ENCODE data around the gene C19orf33.

The C19orf33 gene

DNA sequence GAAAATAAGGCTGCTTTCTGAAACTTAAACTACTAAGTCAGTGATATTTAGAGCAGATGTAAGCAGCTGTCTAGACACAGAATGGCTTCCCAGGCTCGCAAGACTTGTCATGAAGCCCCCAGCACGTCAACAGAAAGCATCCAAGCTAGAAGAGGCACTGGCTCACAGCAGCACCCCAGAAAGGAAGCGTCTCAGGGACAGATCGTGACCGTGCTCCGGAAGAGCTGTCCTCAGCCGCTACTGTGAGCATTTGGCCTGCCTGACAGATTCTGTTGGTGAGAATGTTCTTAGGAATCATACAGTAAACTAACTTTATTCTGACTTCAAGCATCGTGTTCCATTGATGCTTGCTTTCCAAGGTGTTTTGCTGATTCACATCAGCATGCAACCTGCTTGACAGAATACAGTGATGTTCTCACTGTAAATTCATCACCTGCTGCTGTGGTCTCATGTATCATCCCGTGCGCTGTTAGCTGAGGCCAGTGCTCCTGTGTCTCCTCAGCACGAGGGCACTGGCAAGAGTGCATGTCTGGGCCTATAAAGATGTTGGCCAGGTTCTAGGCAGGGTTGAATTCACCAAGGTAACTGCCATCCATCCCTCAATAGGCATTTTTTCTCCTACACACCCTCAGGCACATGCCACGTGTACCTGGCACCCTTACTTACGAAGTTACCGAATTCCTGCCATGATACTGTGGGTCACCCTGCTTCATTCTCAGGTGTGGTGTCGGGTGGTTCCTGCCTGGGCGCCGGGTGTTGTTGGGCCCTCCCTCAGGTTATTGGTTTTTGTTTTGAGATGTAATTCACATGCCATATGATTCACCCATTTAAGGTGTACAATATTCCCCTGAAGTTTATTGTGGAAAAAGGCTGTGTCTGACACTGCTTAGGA, 23.8 kb upstream of the C19orf33 start:
- DNase-seq = no peak

DNA sequence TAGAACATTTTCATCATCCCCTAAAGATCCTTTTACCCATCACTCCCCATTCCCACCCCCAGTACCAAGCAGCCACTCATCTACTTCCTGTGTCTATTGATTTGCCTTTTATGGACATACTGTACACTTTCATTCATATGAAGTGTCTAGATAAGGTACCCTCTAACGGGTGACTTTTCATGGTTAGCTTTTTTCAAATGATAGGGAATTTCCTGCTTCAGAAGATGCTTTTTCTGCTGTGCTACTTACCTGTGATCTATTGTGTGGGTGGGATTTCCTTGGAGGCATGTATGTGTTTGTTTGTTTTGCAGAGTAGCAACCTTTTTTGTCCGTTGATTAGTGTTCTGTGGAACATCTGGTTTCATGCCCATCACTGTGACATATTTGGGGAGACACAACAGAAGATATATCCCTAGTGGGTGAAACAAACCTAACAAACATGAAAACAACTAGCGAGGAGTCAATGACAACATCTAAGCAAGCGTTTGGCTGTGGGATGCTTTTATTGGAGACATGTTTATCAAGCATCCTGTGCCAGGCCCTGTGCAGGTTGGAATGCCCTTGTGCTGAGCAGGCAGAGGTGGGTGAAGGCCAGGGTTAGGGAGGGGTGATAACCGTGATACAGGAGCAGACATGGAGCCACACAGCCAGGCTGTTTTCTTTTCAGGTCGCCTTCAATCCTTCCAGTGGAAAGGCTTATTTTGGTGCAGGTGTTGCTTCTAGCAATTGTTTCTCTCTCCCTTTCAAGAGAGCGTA, 22.1 kb upstream of the C19orf33 start:
- no peak for DNase-seq

DNA sequence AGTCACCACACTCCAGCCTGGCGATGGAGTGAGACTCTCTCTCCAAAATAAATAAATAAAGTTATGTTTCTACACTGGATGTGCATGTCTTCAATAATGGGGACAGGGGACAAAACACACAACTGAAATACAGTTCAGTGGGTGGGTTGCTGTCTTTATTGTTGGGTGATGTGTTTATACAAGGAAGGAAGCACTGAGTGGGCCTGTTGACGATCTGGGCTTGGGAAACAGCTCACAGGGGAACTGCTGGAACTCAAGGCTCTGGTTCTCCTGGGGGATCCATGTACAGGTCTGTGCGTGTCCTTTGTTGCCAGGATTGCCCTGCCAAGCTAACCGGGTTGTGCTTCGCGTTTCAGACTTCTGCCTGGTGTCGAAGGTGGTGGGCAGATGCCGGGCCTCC, 20.8 kb upstream of the C19orf33 start:
- no peak for DNase-seq

DNA sequence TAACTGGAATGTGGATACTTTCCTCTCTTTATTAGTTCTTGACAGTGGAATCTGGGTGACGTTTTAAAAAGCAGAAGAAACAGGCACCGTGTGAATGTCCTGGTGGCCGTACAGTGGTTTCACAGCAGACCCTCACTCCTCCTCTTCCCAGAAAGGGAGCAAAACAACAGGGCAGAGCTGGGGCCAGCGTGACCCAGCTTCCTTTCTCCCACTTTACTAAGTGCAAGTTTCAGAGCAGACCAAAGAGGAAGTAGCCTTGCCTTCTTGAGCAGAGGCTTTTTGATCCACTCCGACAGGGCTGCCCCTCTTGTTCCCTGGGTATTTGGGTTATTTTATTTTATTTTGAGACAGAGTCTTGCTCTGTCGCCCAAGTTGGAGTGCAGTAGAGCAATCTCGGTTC, 19.6 kb upstream of the C19orf33 start:
- no peak for DNase-seq

DNA sequence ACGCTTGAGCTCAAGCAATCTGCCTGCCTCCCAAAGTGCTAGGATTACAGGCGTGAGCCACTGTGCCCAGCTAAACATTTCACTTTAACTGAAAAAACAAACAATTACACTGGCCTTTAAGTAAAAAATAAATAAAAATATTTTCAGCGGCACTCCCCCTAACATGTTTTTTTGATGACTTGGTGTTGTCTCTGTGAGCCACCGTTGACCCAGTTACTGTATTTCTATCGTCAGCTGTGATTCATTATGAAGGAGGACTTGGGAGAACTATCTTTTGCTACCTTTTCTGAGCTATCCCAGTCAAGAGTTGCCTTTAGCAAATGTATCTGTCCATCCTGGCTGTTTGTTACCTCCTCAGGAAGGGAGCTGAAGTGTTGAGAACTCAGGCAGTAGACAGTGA, 18.5 kb upstream of the C19orf33 start:
- no peak for DNase-seq

DNA sequence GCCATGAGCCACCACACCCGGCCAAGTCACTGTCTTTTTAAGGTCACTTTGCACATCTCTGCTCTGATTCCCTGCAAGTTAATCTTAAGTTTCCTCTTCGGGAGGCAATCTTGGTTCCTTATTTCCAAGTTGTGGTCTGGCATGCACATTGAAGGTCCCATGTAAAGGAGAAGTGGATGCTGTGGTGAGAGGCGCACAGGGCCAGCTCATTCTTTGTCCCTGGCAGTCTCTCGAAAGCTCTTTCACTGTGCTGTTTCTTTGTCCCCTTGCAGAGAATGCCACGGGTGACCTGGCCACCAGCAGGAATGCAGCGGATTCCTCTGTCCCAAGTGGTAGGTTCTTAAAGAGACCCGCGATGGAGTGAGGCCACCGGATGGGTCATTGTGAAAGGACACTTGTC, 16.4 kb upstream of the C19orf33 start:
- no peak for DNase-seq

DNA sequence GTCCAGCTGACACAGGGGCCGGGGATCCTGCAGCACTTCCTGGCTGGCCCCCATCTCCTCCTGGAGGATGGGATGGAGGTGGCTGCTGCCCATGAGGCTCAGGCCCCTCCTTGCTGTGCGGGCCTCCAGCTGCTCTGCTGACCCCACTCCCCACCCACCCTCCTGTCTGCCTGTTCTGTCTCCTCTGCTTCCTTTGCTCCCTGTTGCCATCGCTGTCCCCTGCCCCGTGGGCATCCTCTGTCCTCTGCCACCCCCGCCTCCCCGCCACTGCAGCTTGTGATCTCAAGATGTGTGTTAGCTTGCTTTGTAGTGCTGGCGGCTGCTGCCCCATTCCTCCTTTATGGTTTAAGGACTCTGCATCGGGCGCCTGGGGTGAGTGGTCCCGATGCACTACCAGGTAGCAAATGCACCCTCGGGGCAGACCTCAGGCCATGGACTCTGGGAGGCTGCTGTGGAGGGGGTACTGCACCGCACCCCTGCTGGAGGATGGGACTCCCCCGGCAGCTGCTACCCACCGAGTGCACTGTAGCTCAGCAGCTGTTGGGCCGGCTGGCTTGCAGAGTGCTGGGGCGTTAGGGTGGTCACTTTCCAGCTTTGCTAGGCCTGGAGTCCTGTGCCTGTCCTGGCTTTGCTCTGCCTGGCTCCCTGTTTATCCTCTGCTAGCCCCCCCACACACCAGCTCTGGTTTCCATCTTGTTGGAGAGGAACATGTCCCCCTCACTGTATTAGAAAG, 15.8 kb upstream of the C19orf33 start:
- DNase-seq = no peak

DNA sequence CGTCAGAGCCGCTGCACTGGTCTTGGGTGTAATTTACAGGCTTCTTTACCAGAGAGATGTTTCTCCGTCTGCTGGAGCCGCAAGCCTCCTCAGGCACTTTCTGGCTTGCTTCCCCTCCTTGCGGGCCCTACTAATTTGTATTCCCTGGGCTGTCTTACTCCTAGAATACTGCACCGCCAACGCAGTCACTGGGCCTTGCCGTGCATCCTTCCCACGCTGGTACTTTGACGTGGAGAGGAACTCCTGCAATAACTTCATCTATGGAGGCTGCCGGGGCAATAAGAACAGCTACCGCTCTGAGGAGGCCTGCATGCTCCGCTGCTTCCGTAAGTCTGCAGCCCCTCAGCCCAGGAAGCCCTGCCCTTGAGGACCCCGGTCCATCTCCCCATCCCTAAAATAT, 14.1 kb upstream of the C19orf33 start:
- no peak for DNase-seq

DNA sequence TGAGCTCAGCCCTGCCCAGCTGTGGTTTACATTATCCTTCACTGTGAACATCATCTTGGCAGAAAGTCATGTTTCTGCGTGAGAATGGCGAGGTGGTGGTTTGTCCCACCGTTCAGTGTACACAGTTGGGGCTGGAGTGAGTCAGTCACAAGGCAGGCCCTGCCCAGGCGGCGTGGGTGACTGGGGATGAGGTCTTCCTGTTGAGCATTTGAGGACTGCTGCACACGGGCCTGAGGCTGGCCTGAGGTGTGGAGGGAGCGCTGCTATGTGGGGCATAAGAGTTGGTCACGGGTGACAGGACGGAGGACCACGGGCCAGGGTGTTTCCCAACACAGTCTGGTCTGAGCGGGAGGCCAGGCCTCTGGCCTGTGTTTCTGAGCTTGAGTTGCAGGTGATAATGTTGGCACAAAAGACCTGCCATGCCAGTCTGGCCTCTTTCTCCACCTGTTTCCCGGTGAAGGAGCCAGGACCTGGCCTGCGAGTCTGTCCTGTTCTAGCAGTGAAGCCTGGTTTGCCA, 13.4 kb upstream of the C19orf33 start:
- DNase-seq = no peak

DNA sequence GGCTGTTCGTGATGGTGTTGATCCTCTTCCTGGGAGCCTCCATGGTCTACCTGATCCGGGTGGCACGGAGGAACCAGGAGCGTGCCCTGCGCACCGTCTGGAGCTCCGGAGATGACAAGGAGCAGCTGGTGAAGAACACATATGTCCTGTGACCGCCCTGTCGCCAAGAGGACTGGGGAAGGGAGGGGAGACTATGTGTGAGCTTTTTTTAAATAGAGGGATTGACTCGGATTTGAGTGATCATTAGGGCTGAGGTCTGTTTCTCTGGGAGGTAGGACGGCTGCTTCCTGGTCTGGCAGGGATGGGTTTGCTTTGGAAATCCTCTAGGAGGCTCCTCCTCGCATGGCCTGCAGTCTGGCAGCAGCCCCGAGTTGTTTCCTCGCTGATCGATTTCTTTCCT, 12.2 kb upstream of the C19orf33 start:
- DNase-seq = no peak

DNA sequence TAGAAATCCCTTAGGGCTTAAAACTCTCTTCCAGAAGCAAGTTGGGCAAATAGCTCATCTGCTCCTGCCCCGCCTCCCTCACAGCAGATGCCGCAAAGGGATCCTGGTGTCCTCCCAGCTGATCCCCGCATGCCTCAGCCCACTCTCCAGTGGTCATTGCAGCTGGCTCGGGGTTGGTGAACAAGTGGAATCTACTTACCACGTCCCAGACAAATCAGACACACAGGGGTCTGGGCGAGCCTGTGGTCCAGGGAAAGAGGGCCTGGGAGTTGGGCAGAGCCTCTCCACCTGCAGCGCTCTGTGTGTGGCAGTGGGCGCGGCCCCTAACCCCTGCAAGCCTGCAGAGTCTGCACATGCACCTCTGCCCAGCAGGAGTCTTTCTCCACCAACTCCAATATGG, 10.8 kb upstream of the C19orf33 start:
- no peak for DNase-seq

DNA sequence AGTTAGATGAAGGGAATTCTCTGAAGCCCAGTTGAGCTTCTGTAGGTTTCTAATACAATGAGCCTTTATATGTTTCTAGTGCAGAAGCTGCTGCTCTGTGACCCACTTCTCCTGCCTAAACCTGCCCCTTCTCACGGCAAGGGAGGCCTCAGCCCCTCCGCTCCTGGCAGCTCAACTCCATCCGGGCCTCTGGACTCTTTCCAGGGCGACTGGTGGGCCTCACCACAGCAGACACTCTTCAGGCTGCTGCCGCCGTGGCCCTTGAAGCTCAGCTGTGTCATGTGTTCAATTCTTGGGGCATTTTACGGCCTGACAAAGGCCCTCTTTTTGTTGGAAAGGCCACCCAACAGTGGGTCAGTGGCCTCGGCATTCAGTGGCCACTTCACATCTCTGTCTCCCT, 10.0 kb upstream of the C19orf33 start:
- DNase-seq = no peak

DNA sequence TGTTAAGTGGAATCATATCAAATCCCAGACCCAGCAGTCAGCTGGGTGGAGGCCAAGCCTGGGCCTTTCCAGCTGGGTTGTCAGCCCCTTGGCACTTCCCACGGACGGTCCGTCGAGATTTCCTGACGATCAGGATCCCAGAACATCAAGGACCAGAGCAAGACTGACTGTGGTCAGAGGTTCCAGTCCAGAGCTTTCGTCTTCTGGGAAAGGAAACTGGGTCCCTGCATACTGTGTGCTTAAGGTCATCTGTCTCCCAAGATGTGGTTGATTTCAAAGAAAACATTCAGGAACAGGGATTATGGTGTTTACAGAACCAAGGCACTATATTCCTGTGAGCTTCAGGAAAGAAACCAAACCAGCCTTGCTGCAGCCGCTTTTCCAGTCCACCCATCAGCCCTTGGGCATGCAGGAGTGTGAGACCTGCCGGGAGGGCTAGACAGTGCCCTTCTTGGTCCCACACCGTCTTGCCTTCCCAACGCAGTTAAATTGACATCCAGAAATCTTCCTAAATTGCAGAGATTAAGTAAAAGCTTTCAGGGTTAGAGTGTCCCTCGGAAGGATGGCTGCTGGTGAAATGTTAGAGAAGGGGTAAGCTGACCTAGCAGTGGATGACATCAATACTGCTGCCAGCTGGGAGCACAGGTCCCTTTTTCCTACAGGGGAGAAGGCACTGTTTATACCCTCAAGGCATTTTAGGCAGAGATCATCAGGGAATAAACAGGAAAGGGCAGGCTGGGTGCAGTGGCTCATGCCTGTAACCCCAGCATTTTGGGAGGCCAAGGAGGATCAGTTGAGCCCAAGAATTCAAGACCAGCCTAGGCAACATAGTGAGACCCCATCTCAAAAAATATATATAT, 5.0 kb upstream of the C19orf33 start:
- no peak for DNase-seq

DNA sequence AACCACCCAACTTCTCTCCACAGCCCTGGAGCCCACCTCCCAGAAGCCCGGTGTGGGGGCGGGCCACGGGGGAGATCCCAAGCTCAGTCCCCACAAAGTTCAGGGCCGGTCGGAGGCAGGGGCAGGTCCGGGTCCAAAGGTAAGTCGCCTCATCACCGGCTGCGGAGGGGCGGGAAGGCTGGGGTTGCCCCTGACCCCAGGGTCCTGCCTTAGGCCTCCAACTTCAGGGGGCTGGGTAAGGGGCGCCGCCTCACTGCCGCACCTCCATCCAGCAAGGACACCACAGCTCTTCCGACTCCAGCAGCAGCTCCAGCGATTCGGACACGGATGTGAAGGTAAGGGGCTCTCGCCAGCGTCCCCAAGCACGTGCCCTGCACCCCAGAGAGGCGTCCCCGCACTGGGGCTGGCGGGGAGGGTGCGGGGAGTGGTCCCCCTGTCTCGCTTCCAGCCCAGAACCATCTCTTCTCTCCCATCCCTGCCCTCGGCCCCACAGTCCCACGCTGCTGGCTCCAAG, 358 bp downstream of the C19orf33 start:
- no peak for DNase-seq

DNA sequence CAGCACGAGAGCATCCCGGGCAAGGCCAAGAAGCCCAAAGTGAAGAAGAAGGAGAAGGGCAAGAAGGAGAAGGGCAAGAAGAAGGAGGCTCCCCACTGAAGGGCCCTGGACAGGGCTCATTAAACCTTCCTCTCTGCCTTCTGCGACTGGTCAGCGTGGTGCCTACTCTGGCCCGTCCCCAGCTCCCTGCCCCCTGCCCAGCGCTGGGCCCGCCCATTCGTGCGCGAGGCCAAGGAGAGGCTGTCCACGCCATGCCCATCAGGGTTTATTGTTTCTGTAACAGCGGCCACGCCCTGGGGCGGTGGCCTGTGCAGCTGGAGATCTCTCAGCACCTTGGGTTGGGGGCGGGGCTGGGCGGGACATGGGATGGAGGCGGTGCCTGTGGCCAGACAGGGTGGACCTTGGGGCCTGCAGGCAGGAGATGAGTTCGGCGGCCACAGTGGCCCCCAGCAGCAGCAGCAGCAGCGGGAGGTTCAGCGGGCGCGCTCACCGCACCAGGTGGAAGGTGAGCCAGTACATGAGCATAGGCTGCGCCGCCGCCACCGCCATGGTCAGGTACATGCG, 897 bp downstream of the C19orf33 start:
- peak; percentile 70 to 78 for DNase-seq

DNA sequence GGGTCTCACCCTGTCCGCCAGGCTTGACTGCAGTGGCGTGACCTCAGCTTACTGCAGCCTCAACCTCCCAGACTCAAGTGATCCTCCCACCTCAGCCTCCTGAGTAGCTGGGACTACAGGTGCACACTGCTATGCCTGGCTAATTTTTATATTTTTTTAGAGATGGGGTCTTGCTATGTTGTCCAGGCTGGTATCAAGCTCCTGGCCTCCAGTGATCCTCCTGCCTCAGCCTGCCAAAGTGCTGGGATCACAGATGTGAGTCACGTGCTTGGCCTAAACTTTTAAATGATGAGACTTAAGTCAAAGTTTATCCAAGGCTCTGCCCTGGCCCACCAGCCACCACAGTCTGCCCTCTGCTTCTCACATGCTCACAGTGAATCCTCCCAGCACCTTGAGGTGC, 2.2 kb downstream of the C19orf33 start:
- no peak for DNase-seq

DNA sequence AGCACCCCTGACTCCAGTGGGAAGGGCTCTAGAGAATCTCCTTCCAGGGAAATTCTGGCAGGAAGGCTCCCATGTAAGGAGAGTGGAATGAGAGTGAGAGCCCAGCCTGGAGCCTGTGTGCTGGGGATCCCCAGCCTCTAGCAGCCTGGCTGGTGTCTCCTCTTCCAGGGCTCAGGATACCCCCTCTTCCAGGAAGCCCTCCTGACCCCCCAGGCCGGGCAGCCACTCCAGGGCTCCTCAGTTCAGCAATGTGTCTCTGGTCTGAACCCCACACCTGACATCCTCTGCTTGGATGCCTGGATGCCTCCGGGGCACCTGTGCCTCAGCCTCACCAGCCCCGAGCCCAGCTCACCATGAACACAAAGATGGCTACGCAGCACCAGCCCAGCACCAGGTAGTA, 3.0 kb downstream of the C19orf33 start:
- DNase-seq = no peak

DNA sequence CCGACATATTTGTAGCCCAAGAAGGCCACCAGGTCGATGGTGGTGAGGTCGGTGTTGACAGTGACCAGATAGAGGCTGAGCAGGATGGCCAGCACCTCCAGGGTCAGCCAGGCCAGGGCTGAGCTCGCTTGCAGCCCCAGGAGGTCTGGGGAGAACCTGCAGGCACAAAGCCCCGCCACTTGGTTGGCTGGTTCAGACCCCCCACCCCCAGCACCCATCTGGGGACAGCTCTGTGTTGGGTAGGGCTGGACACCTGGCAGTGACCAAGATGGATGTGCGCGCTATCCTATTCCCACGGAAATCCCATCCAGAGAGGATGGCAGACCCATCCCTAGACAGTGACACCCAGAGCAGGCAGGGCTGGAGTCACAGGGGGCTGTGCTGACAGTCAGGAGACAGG, 3.5 kb downstream of the C19orf33 start:
- no peak for DNase-seq

DNA sequence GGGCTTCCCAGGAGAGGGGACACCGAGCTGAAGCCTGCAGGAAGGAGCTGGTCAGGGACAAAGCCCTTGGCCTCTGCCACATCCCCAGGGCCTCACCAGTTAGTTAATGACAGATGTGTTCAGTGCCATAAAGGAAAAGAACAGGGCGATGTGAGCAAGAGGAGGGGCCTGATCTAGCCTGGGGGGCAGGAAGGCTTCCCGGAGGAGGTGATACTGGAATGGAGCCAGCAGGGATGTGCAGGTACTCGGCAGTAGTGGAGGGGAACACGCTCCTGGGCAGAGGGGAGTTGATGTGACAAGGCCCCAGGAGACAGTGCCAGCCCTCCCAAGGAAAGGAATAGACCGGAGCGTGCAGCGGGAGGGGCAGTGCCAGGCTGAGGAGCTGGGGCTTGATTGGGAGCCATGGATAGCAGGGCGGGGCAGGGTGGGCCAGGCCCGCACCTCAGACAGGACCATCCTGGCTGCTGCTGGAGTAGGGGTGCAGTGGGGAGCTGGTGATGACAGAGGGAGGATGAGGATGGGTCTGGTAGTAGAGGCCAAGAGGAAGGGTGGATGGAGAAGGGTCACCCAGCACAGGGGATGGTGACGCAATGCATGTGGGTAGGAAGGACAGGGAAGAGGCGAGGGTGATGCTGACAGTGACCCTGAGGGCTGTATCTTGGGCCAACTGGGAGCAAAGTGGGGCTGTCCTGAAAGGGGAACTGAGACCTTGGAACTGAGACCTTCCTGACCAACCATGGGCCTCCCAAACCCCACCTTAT, 4.1 kb downstream of the C19orf33 start:
- no peak for DNase-seq

DNA sequence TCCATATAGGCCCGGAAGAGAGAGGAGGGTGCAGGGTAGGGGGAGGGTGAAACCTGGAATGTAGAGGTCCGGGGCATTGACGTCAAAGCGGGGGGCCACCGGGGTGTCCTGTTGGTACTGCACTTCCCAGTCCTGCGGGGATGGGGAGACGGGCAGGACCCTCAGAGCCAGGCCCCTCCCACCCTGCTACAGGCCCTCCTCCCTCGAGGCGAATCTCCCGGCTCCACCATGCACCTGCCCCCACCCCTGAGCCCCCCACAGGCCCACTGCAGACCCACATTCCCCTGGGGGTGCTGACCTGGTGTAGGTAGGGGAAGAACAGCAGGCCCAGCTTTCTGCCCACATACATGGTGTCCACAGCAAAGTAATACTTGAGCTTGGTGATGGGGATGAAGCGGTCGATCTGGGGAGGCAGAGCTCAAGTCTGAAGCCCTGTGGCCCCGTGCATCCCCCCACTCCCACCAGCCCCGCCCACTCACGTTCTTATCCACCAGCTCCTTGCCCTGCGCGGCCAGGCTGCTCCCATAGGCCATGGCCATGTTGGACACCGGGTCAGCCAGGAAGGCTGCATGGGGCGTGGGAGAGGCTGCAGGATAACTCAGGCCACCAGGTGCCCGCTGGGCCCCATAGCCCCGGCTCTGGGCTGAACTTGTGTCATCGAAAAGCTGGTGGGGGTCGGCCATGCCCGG, 5.0 kb downstream of the C19orf33 start:
- DNase-seq = no peak

Measured in NCI-H2081 (cell line).